Liver (tissue), 3 donors: ENCODE data around the gene FAM193A.

Experiments used
- EGR1 ChIP-seq, 2 donors: IDR thresholded peaks; 2 replicates each; pipeline ENCODE4 v1.6.1; 2016 to 2018; ENCODE audit warnings: antibody characterized with exemption in 2 of 2, low read depth in 2 of 2
- RAD21 ChIP-seq, 2 donors: IDR thresholded peaks; 2 replicates each; pipeline ENCODE4 v1.6.1; 2016; ENCODE audit warnings: antibody characterized with exemption in 2 of 2, mild to moderate bottlenecking in 2 of 2
- YY1 ChIP-seq: IDR thresholded peaks from 2 replicates; pipeline ENCODE4 v1.6.1; 2016; ENCODE audit warnings: antibody characterized with exemption, mild to moderate bottlenecking
- TF ChIP-seq, protein P1 (sequence below): fragments of 150-350 bp; IDR thresholded peaks from 2 replicates; pipeline ENCODE4 v1.5.1; 2017; ENCODE audit warnings: improper control_type of control experiment, low read depth, low read length; ENCODE audit not compliant: missing input control
- TF ChIP-seq, protein P2 (sequence below): IDR thresholded peaks from 2 replicates; pipeline ENCODE4 v1.6.1; 2016; ENCODE audit warnings: antibody characterized with exemption, mild to moderate bottlenecking
- donor health status: healthy.
- donor health status: healthy.

DNA sequence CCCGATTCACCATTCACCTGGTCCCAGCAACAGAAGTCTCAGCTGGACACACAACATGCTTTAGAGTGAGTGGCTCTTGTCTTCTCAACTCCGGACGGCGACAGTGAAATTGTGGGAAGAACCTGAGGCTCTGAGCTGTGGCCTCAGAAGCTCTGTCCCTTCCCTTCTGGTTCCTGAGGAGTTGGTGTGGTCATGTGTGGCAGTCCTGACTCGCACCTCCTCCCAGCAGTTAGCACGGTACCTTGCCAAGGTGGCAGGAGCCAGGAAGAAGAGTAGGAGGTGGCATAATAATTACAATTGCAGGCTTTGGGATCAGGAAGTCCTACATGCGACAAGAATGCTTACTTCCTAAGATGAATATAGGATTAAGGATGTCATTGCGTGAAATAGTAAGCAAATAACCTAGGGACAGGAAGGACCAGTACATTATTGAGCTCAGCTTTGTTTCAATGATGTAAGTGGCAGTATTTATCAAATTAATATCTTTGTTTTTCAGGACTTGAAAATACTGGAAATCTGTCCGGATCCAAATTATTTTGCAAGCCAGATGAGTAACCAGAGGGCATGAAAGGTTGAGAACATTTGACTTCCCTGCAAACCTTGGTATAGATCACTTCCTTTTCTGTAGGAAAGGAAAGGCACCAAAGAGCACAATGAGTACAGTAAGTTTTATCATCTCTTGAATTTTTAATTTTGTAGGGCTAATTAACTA, 46.5 kb upstream of the FAM193A start:
- TF ChIP-seq, protein P1, sequence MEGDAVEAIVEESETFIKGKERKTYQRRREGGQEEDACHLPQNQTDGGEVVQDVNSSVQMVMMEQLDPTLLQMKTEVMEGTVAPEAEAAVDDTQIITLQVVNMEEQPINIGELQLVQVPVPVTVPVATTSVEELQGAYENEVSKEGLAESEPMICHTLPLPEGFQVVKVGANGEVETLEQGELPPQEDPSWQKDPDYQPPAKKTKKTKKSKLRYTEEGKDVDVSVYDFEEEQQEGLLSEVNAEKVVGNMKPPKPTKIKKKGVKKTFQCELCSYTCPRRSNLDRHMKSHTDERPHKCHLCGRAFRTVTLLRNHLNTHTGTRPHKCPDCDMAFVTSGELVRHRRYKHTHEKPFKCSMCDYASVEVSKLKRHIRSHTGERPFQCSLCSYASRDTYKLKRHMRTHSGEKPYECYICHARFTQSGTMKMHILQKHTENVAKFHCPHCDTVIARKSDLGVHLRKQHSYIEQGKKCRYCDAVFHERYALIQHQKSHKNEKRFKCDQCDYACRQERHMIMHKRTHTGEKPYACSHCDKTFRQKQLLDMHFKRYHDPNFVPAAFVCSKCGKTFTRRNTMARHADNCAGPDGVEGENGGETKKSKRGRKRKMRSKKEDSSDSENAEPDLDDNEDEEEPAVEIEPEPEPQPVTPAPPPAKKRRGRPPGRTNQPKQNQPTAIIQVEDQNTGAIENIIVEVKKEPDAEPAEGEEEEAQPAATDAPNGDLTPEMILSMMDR = no peak
- no peak for TF ChIP-seq YY1
- TF ChIP-seq, protein P2, sequence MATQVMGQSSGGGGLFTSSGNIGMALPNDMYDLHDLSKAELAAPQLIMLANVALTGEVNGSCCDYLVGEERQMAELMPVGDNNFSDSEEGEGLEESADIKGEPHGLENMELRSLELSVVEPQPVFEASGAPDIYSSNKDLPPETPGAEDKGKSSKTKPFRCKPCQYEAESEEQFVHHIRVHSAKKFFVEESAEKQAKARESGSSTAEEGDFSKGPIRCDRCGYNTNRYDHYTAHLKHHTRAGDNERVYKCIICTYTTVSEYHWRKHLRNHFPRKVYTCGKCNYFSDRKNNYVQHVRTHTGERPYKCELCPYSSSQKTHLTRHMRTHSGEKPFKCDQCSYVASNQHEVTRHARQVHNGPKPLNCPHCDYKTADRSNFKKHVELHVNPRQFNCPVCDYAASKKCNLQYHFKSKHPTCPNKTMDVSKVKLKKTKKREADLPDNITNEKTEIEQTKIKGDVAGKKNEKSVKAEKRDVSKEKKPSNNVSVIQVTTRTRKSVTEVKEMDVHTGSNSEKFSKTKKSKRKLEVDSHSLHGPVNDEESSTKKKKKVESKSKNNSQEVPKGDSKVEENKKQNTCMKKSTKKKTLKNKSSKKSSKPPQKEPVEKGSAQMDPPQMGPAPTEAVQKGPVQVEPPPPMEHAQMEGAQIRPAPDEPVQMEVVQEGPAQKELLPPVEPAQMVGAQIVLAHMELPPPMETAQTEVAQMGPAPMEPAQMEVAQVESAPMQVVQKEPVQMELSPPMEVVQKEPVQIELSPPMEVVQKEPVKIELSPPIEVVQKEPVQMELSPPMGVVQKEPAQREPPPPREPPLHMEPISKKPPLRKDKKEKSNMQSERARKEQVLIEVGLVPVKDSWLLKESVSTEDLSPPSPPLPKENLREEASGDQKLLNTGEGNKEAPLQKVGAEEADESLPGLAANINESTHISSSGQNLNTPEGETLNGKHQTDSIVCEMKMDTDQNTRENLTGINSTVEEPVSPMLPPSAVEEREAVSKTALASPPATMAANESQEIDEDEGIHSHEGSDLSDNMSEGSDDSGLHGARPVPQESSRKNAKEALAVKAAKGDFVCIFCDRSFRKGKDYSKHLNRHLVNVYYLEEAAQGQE = no peak
- TF ChIP-seq EGR1 (IDR thresholded peaks at IDR 0.05; ENCODE audit: low read depth in 2 of 2) = no peak
- no peak for TF ChIP-seq RAD21 (IDR thresholded peaks at IDR 0.05)
